HG03060 (cell line): ENCODE data around the gene BAD.

ENCODE experiments used
- ATAC-seq: cut with Tn5 transposase; IDR thresholded peaks from one replicate; pipeline ENCODE4 v1.9.1; 2021; ENCODE audit warnings: low read depth, moderate number of reproducible peaks; ENCODE audit not compliant: unreplicated experiment

The BAD gene

DNA sequence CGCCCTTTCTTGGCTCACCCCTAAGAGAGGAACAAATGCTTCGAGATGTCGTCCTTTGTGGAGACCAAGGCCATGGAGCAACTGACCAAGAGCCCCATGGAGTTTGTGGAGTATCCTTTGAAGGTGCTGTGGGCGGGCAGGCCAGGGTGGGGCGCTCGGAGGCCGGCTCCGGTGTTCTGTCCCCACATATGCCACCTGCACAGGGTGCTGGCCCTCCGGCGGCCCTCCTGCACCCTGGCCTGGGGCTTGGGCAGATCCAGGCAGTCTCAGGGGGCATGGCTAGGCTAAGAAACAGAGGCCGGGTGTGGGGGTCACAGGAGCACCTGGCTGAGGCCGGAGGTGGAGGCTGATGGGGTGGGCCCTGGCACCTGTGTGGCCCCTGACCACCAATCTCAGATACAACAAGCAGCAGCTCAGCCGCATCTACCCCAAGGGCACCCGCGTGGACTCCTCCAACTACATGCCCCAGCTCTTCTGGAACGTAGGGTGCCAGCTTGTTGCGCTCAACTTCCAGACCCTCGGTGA lies 22.8 kb downstream of the BAD start:
- no peak for ATAC-seq

DNA sequence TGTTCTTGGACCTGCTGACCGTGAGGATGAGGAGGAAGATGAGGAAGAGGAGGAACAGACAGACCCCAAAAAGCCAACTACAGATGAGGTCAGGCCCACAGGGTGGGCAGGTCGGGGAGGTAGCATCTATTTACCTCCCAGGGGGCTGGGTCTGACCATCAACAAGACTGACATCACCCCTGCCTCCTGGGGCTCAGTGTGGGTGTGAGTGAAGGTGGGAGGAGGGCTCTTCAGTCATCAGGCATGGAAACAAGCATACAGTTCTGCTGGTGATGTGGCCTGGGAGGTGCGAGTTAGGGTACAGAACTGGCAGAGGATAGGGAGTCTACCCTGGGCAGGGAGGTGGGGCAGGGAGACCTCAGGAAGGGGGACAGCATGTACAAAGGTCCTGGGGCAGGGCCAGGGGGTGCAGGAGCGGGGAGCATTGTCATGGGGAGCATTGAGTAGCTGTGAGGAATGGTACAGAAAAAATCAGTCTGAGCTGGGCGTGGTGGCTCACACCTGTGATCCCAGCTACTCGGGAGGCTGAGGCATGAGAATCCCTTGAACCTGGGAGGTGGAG lies 24.2 kb downstream of the BAD start:
- ATAC-seq, result no peak

DNA sequence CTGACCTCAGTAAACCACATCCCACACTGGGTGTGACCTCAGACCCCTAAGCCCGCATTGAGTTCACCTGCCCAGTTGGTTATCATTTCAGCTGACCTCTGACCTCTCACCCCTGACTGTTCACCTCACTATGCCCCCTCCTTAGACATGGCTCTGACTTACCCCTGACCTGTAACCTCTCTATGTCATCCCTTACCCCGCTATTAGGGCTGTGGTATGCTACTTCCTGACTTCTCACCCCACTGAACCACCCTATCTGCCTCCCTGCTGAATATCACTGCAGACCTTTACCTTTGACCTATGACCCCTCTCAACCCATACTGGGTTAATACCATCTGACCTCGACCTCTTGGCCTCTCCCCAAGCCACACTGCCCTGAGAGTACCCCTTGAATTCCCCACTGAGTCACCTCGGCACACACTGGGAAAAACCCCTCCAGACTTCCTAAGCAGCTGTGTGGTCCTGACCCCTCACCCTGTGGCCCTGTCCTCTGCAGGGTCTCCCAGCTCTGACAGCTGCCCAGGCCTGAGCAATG lies 24.9 kb downstream of the BAD start:
- ATAC-seq, result no peak

DNA sequence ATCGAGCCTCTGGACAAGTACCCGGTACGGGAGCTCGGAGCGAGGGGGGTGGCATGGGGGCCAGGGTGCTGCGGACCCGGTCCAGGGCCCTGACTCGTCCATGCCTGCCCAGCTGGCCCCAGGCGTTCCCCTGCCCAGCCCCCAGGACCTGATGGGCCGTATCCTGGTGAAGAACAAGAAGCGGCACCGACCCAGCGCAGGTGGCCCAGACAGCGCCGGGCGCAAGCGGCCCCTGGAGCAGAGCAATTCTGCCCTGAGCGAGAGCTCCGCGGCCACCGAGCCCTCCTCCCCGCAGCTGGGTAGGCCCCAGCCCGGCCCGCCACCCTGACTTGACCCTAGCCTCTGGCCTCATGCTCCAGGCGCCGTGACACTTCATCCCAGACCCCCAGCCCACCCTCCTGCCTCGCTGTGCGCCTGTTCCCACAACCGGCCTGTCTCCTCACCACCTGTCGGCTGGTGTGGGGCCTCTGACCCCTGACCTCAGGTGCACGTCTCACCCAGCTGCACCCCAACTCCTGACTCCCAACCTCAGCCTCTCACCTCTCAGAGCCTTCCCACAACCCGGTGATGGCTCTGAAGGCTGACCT lies 25.4 kb downstream of the BAD start:
- ATAC-seq, result no peak

DNA sequence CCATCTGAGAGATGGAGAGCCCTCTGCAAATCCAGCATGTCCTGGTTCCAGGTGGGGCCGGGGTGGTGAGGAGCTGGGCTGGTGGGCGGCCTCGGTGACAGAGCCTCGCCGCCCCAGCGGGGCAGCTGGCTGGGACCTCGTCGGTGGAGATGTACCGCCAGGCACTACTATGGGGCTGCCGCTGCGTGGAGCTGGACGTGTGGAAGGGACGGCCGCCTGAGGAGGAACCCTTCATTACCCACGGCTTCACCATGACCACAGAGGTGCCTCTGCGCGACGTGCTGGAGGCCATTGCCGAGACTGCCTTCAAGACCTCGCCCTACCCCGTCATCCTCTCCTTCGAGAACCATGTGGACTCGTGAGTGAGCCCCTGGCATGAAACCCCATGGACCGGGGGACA lies 26.1 kb downstream of the BAD start:
- ATAC-seq, result no peak

GRCh38 chr11:64256300-64256699 lies 28.2 kb downstream of the BAD start:
- ATAC-seq, result no peak

DNA sequence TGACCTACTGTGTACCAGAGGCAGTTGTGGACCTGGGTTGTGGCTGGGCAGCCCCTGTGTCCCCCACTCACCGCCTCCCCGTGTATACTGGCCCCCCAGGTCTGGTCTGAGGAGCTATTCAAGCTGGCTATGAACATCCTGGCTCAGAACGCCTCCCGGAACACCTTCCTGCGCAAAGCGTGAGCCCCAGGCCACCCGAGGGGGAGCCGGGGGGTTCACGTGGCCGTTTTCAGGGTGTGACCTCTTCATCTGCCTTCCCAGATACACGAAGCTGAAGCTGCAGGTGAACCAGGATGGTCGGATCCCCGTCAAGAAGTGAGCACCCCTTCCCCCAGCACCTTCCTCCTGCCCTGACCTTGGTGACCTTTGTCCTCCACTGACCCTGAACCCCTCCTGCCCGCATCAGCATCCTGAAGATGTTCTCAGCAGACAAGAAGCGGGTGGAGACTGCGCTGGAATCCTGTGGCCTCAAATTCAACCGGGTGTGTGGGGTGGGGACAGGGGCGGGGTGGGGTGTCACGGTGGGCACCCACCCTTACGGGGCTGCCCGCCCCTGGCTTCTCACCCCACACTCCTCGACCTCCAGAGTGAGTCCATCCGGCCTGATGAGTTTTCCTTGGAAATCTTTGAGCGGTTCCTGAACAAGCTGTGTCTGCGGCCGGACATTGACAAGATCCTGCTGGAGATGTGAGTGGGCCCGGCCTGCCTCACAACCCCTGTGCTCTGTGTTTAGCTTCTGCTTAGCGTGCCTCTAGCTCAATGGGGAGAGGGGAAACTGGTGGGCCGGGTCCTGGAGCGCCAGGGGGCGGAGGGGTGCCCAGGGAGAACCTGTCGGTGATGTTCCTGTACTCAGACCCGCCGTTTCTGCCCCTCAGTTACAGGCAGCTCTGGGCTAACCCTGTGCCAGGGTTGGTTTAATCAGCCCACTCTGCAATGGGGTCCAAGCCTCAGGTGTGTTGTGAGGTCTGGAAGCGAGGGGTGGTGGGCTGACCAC lies 29.0 kb downstream of the BAD start:
- ATAC-seq, result no peak

GRCh38 chr11:64254326-64254725 lies 30.1 kb downstream of the BAD start:
- ATAC-seq, result no peak

DNA sequence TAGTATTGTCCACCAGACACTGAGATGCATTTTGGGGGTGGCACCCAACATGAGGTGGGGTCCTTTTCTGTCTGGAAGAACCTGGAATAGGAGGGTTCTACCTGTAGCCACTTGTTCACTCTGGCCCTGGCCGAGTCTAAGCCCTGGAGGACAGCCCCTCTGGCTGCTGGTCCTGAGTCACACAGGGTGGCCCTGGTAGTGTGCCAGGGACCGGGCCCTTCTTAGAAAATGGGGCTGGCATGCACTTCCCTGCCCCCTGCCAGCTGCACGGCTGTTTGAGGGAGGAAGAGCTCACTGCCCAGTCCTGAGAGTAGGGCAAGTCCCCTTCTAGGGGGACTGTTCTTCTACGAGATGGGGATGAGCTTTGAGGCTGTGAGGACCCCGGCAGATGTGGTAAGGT lies 31.0 kb downstream of the BAD start:
- ATAC-seq, result no peak

DNA sequence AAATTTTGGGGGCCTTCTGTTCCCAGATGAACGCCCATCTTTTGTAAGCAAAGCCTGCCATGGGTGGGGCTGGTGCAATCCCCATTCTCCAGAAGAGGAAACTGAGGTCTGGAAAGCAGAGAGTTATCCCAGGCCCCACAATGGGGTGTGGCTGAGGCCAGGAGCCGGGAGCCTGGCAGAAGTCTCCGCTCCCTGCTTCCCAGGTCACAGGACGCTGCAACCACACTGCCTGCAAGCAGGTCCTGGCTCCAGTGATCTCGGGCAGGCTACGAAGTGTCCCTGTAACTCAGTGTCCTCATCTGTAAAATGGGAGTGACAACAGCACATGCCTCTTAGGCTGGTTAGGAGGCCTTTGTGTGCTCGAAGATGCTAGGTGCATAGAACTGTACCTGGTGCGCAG lies 31.4 kb downstream of the BAD start:
- no peak for ATAC-seq

GRCh38 chr11:64252003-64252872 lies 32.2 kb downstream of the BAD start:
- ATAC-seq, result no peak

GRCh38 chr11:64251753-64252002 lies 32.8 kb downstream of the BAD start:
- no peak for ATAC-seq

GRCh38 chr11:64251016-64251752 lies 33.3 kb downstream of the BAD start, which contains the start of gene PLCB3:
PLCB3 (plus strand) TSS chr11:64251530; CDS start chr11:64251650, 120 bp downstream.
- no peak for ATAC-seq

- no peak for ATAC-seq
These were observed 34.0 kb downstream of the BAD start for GRCh38 chr11:64250415-64251015.

DNA sequence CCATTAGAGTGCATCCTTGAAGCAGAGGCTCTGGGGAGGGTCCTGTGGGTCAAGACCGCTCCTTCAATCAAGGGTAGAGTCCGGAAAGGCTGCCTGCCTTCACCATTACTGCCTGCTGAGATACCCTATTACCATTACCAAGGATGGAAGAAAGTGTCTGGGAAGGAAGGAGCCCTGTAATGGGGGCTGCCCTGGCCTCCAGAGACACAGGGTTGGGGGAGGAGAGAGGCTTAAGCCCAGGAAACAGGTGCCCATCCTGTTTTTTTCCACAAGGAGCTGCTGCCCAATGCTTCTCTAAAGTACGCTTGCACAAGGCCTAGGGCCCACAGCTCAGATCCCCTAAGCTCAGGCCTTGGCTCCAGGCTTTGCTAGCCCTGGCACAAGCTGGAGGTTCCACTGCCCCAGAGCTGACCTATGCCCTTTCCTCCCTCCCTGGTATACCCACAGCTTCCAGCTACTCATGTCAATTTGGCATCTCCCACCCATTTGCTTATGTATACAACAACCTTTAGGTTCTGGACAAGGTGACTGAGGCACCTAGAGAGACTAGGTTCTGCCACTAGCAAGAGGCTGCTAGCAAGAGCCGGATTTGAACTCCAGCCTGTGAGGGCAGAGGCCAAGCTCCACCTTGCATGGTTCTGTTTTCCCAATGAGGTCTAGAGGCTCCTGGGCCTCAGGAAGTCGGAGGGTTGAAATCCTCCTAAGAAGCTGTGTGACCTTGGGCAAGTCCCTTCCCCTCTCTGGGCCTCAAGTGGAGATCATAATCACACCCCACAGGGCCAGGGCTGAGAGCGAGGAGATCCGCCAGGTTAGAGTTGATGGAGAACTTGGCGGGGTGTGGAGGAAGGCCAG lies 34.7 kb downstream of the BAD start:
- ATAC-seq, result no peak

GRCh38 chr11:64249038-64249437 lies 35.4 kb downstream of the BAD start:
- ATAC-seq, result no peak

DNA sequence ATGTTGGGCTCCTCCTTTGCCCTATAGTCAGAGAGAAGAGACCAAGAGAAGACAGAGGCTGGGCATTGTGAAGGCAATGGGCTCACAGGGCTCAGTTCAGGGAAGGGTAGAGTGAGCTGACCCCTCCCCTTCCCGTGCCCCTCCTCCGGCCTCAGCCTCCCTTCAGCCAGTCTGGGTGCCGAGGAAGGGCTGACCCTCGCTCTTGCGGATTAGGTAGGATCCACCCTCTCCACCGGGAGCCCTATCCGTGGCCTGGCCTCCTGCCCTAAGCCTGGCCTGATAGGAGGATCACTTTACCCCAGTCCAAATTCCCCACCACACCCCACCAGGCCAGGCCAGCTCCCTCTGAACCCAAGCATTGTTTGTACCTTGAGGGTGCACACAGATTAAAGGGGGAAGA lies 35.9 kb downstream of the BAD start:
- ATAC-seq, result no peak

GRCh38 chr11:64247729-64248531 lies 36.5 kb downstream of the BAD start:
- ATAC-seq, result no peak
